Measurements from ENCODE around the gene UNC45A. TPM values are rescaled to one million over a fixed set of nuclear protein-coding genes. Genes with fewer than 3 reads are reported as not detected.

The UNC45A gene
- total RNA-seq, 1 donor from 2014 or later = 30.3 TPM

- H3K9me3 ChIP-seq (ENCODE audit: control insufficient read depth in 3 of 3, low read length in 3 of 3) = no peaks in the 10 kb centered on the region
- no peak overlapping the region for H3K4me3 ChIP-seq (ENCODE audit: low read length in 3 of 3)
- no peaks in the 10 kb centered on the region for H3K27me3 ChIP-seq (ENCODE audit: control insufficient read depth in 3 of 3, insufficient read depth in 3 of 3, low read length in 3 of 3)
- no peak overlapping the region for H3K9ac ChIP-seq (ENCODE audit: low read depth in 1 of 3, low read length in 3 of 3)
- H3K36me3 ChIP-seq (ENCODE audit: control insufficient read depth in 3 of 3, insufficient read depth in 3 of 3, low read length in 3 of 3) = peaks cover 0 to 1% (median 0%) of the 10 kb centered on the region in 3 donors
- H3K4me1 ChIP-seq (ENCODE audit: control insufficient read depth in 3 of 3, insufficient read depth in 3 of 3, low read length in 3 of 3) = no peaks in the 10 kb centered on the region
- H3K27ac ChIP-seq (ENCODE audit: low read depth, low read length) = no peak overlapping the region
These were observed 44.5 kb downstream of the UNC45A start for GRCh38 chr15:90979582-90979981.

GRCh38 chr15:90981681-90982080 lies 46.6 kb downstream of the UNC45A start:
- no peak overlapping the region for H3K4me3 ChIP-seq (ENCODE audit: low read length in 3 of 3)
- no peaks in the 10 kb centered on the region for H3K9me3 ChIP-seq (ENCODE audit: control insufficient read depth in 3 of 3, low read length in 3 of 3)
- no peak overlapping the region for H3K27ac ChIP-seq (ENCODE audit: low read depth, low read length)
- H3K36me3 ChIP-seq (ENCODE audit: control insufficient read depth in 3 of 3, insufficient read depth in 3 of 3, low read length in 3 of 3) = no peaks in the 10 kb centered on the region
- H3K27me3 ChIP-seq (ENCODE audit: control insufficient read depth in 3 of 3, insufficient read depth in 3 of 3, low read length in 3 of 3) = no peaks in the 10 kb centered on the region
- no peaks in the 10 kb centered on the region for H3K4me1 ChIP-seq (ENCODE audit: control insufficient read depth in 3 of 3, insufficient read depth in 3 of 3, low read length in 3 of 3)
- H3K9ac ChIP-seq (ENCODE audit: low read depth in 1 of 3, low read length in 3 of 3) = no peak overlapping the region

- H3K27ac ChIP-seq (ENCODE audit: low read depth, low read length) = no peak overlapping the region
- H3K4me1 ChIP-seq (ENCODE audit: control insufficient read depth in 3 of 3, insufficient read depth in 3 of 3, low read length in 3 of 3) = no peaks in the 10 kb centered on the region
- H3K36me3 ChIP-seq (ENCODE audit: control insufficient read depth in 3 of 3, insufficient read depth in 3 of 3, low read length in 3 of 3) = no peaks in the 10 kb centered on the region
- H3K9ac ChIP-seq (ENCODE audit: low read depth in 1 of 3, low read length in 3 of 3) = no peak overlapping the region
- H3K4me3 ChIP-seq (ENCODE audit: low read length in 3 of 3) = no peak overlapping the region
- H3K9me3 ChIP-seq (ENCODE audit: control insufficient read depth in 3 of 3, low read length in 3 of 3) = no peaks in the 10 kb centered on the region
- no peaks in the 10 kb centered on the region for H3K27me3 ChIP-seq (ENCODE audit: control insufficient read depth in 3 of 3, insufficient read depth in 3 of 3, low read length in 3 of 3)
These were observed 47.0 kb downstream of the UNC45A start for GRCh38 chr15:90982135-90982534.

DNA sequence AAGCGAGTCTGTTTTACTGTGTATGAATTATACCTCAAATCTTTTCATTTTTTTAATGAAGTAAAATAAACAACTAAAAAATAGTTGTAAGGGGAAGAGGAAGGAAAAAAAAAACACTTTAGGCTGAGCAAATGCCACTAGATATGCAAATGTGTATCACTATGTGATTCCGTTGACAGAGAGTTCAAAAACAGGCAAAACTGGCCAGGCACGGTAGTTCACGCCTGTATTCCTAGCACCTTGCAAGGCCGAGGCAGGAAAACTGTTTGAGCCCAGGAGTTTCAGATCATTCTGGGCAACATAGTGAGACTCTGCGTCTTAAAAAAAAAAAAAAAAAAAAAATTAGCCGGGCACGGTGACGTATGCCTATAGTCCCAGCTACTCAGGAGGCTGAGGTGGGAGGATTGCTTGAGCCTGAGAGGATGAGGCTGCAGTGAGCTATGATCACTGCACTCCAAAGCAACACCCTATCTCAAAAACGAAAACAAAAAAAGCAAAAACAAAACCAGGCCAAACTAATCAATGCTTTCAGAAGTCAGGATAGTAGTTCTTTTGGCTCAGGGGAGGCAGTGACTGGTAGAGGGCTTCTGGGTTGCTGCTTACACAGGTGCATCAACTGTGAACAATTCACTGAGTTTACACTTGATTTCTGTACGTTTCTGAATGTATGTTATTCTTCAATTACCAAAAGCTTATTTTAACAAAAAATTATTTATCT lies 51.9 kb downstream of the UNC45A start:
- Histone ChIP-seq H3K9ac (ENCODE audit: low read depth in 1 of 3, low read length in 3 of 3) (no peak overlapping the region), H3K4me3 (ENCODE audit: low read length in 3 of 3) (no peak overlapping the region), H3K27ac (ENCODE audit: low read depth, low read length) (no peak overlapping the region), H3K27me3 (ENCODE audit: control insufficient read depth in 3 of 3, insufficient read depth in 3 of 3, low read length in 3 of 3) (no peaks in the 10 kb centered on the region), H3K9me3 (ENCODE audit: control insufficient read depth in 3 of 3, low read length in 3 of 3) (no peaks in the 10 kb centered on the region), H3K4me1 (ENCODE audit: control insufficient read depth in 3 of 3, insufficient read depth in 3 of 3, low read length in 3 of 3) (no peaks in the 10 kb centered on the region), H3K36me3 (ENCODE audit: control insufficient read depth in 3 of 3, insufficient read depth in 3 of 3, low read length in 3 of 3) (no peaks in the 10 kb centered on the region)

- Histone ChIP-seq H3K9ac (ENCODE audit: low read depth in 1 of 3, low read length in 3 of 3) (peak overlapping the region in 1 of 3 donors; percentile 20), H3K27ac (ENCODE audit: low read depth, low read length) (no peak overlapping the region), H3K4me1 (ENCODE audit: control insufficient read depth in 3 of 3, insufficient read depth in 3 of 3, low read length in 3 of 3) (no peaks in the 10 kb centered on the region), H3K36me3 (ENCODE audit: control insufficient read depth in 3 of 3, insufficient read depth in 3 of 3, low read length in 3 of 3) (no peaks in the 10 kb centered on the region), H3K4me3 (ENCODE audit: low read length in 3 of 3) (no peak overlapping the region), H3K27me3 (ENCODE audit: control insufficient read depth in 3 of 3, insufficient read depth in 3 of 3, low read length in 3 of 3) (no peaks in the 10 kb centered on the region), H3K9me3 (ENCODE audit: control insufficient read depth in 3 of 3, low read length in 3 of 3) (no peaks in the 10 kb centered on the region)
These were observed 52.6 kb downstream of the UNC45A start for GRCh38 chr15:90987561-90988141.

DNA sequence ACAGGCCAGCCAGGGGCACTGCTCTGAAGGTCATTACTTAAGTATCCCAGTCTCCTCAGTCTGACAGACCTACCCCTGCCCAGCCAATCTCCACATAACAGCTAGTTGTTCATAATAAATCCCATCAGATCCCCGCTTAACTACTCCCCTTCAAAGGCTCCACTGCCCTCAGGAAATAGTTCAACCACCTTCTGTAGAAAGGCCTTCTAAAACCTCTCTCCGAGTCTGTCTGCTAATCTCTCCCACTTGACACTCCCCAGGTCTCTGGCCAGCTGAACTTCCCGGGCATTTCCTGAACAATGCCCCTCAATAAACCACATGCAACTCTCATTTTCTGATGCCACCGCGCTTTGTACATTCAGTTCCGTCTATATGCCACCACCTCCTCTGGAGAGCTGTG lies 53.2 kb downstream of the UNC45A start:
- Histone ChIP-seq H3K4me1 (ENCODE audit: control insufficient read depth in 3 of 3, insufficient read depth in 3 of 3, low read length in 3 of 3) (no peaks in the 10 kb centered on the region), H3K4me3 (ENCODE audit: low read length in 3 of 3) (no peak overlapping the region), H3K27ac (ENCODE audit: low read depth, low read length) (no peak overlapping the region), H3K27me3 (ENCODE audit: control insufficient read depth in 3 of 3, insufficient read depth in 3 of 3, low read length in 3 of 3) (no peaks in the 10 kb centered on the region), H3K36me3 (ENCODE audit: control insufficient read depth in 3 of 3, insufficient read depth in 3 of 3, low read length in 3 of 3) (no peaks in the 10 kb centered on the region), H3K9ac (ENCODE audit: low read depth in 1 of 3, low read length in 3 of 3) (no peak overlapping the region), H3K9me3 (ENCODE audit: control insufficient read depth in 3 of 3, low read length in 3 of 3) (no peaks in the 10 kb centered on the region)

- no peaks in the 10 kb centered on the region for H3K27me3 ChIP-seq (ENCODE audit: control insufficient read depth in 3 of 3, insufficient read depth in 3 of 3, low read length in 3 of 3)
- no peaks in the 10 kb centered on the region for H3K9me3 ChIP-seq (ENCODE audit: control insufficient read depth in 3 of 3, low read length in 3 of 3)
- no peak overlapping the region for H3K27ac ChIP-seq (ENCODE audit: low read depth, low read length)
- no peak overlapping the region for H3K9ac ChIP-seq (ENCODE audit: low read depth in 1 of 3, low read length in 3 of 3)
- no peak overlapping the region for H3K4me3 ChIP-seq (ENCODE audit: low read length in 3 of 3)
- H3K4me1 ChIP-seq (ENCODE audit: control insufficient read depth in 3 of 3, insufficient read depth in 3 of 3, low read length in 3 of 3) = peaks cover 2 to 4% (median 2%) of the 10 kb centered on the region in 3 donors
- H3K36me3 ChIP-seq (ENCODE audit: control insufficient read depth in 3 of 3, insufficient read depth in 3 of 3, low read length in 3 of 3) = no peaks in the 10 kb centered on the region
These were observed 54.1 kb downstream of the UNC45A start for GRCh38 chr15:90989040-90989768.

- Histone ChIP-seq H3K9me3 (ENCODE audit: control insufficient read depth in 3 of 3, low read length in 3 of 3) (no peaks in the 10 kb centered on the region), H3K4me1 (ENCODE audit: control insufficient read depth in 3 of 3, insufficient read depth in 3 of 3, low read length in 3 of 3) (peaks cover 2 to 12% (median 7%) of the 10 kb centered on the region in 3 donors), H3K27me3 (ENCODE audit: control insufficient read depth in 3 of 3, insufficient read depth in 3 of 3, low read length in 3 of 3) (no peaks in the 10 kb centered on the region), H3K9ac (ENCODE audit: low read depth in 1 of 3, low read length in 3 of 3) (no peak overlapping the region), H3K36me3 (ENCODE audit: control insufficient read depth in 3 of 3, insufficient read depth in 3 of 3, low read length in 3 of 3) (no peaks in the 10 kb centered on the region), H3K27ac (ENCODE audit: low read depth, low read length) (no peak overlapping the region), H3K4me3 (ENCODE audit: low read length in 3 of 3) (no peak overlapping the region)
These were observed 55.4 kb downstream of the UNC45A start for GRCh38 chr15:90990446-90990845.

DNA sequence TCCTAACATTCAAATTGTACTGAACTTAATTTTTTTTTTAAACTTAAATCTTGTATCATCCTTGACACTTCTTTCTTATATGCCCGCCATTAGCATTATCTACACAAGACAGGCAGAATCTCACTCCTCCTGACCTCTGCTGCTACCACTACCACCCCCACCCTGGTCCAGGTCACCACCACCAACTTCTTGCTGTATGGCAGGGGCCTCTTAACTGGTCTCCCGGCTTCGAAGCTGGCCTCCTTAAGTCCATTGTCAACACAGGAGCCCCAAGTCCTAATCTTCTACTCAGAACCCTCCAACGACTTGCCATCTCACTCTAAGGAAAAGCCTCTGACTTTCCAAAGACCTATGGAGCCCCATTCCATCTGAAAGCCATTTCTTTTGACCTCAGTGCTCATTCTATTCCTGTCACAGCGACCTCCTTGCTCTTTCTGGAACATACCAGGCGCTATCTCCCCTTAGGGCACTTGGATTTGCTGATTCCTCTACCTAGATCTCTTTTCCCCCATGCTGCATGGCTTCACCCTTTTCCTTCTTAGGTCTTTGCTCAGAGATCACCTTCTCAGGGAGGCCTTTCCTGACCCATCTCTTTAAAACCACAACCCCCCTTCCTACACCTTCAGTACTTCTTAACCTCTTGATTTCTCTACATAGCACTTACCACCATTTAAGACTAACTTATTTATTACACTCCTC lies 56.7 kb downstream of the UNC45A start:
- Histone ChIP-seq H3K4me1 (ENCODE audit: control insufficient read depth in 3 of 3, insufficient read depth in 3 of 3, low read length in 3 of 3) (peaks cover 2 to 12% (median 7%) of the 10 kb centered on the region in 3 donors), H3K36me3 (ENCODE audit: control insufficient read depth in 3 of 3, insufficient read depth in 3 of 3, low read length in 3 of 3) (no peaks in the 10 kb centered on the region), H3K9me3 (ENCODE audit: control insufficient read depth in 3 of 3, low read length in 3 of 3) (no peaks in the 10 kb centered on the region), H3K27ac (ENCODE audit: low read depth, low read length) (no peak overlapping the region), H3K27me3 (ENCODE audit: control insufficient read depth in 3 of 3, insufficient read depth in 3 of 3, low read length in 3 of 3) (no peaks in the 10 kb centered on the region), H3K9ac (ENCODE audit: low read depth in 1 of 3, low read length in 3 of 3) (no peak overlapping the region), H3K4me3 (ENCODE audit: low read length in 3 of 3) (no peak overlapping the region)

All from skeletal muscle tissue (tissue), 4 donors.